A172 (cell line): ENCODE measurements around the gene LMAN2. TPM values are rescaled to one million over a fixed set of nuclear protein-coding genes. Genes with fewer than 3 reads are reported as not detected.
"Not testable (repeated sequence)": the region's sequence is repeated elsewhere in the genome, so short reads cannot be mapped to it uniquely, and the experiment has no call there.

ENCODE experiments used
- DNase-seq: peaks from one replicate; pipeline ENCODE4 v3.0.0-alpha.2; 2015; ENCODE audit warnings: low spot score
- total RNA-seq: library from RNA; depleted of rRNA; stranded (reverse); fragments of >200 nt; shearing (Covaris generic); gene quantifications from 2 replicates; pipeline ENCODE4 v1.2.3, GENCODE V29; 2014

Gene LMAN2
- total RNA-seq, 1 experiment from 2014 or later, result 423 TPM

GRCh38 chr5:177349762-177350161, 1.7 kb downstream of the LMAN2 start:
- no peak for DNase-seq

GRCh38 chr5:177349362-177349647, 2.2 kb downstream of the LMAN2 start:
- DNase-seq, result no peak

- no peak for DNase-seq
These were observed 3.8 kb downstream of the LMAN2 start for GRCh38 chr5:177347699-177348098.

- no peak for DNase-seq
These were observed 4.6 kb downstream of the LMAN2 start for GRCh38 chr5:177346820-177347219.

GRCh38 chr5:177344891-177345290, 6.6 kb downstream of the LMAN2 start:
- DNase-seq, result no peak

- no peak for DNase-seq
These were observed 7.7 kb downstream of the LMAN2 start for GRCh38 chr5:177343777-177344176.

- not testable (repeated sequence) for DNase-seq
These were observed 8.5 kb downstream of the LMAN2 start for GRCh38 chr5:177343000-177343399.

GRCh38 chr5:177339107-177339638, 12.3 kb downstream of the LMAN2 start:
- no peak for DNase-seq

GRCh38 chr5:177338251-177339106, 13.0 kb downstream of the LMAN2 start:
- DNase-seq, result no peak

GRCh38 chr5:177336603-177337494, 14.6 kb downstream of the LMAN2 start:
- DNase-seq, result no peak

- peak; percentile 35 for DNase-seq
These were observed 15.4 kb downstream of the LMAN2 start for GRCh38 chr5:177336112-177336511.

GRCh38 chr5:177335701-177336065, 15.8 kb downstream of the LMAN2 start:
- DNase-seq, result no peak

GRCh38 chr5:177334781-177335700, 16.4 kb downstream of the LMAN2 start:
- DNase-seq, result no peak

- DNase-seq, result no peak
These were observed 17.3 kb downstream of the LMAN2 start for GRCh38 chr5:177334155-177334551.

- DNase-seq, result no peak
These were observed 17.9 kb downstream of the LMAN2 start for GRCh38 chr5:177333420-177334154.

GRCh38 chr5:177332896-177333260, 18.6 kb downstream of the LMAN2 start:
- DNase-seq, result no peak

- no peak for DNase-seq
These were observed 19.2 kb downstream of the LMAN2 start for GRCh38 chr5:177332031-177332895.

- DNase-seq, result no peak
These were observed 20.3 kb downstream of the LMAN2 start for GRCh38 chr5:177330991-177331842.

GRCh38 chr5:177329883-177330282, 21.6 kb downstream of the LMAN2 start:
- no peak for DNase-seq
